Gastrocnemius medialis (tissue), 4 donors: ENCODE results near the gene ANKS4B.

Experiments
- CTCF ChIP-seq, 5 experiments: fragments of 450-650 bp in 3 of 5; fragments of 200-600 bp in 2 of 5; sonication (generic) in 2 of 5; IDR thresholded peaks in 4 of 5; conservative IDR thresholded peaks in 1 of 5; 1 replicate in 4 of 5; 2 replicates in 1 of 5; pipeline ENCODE4 v1.5.1; 2016 to 2019; ENCODE audit warnings: antibody characterized with exemption in 5 of 5, mild to moderate bottlenecking in 3 of 5, moderate library complexity in 3 of 5
- POLR2A ChIP-seq, 2 donors: fragments of 450-650 bp; IDR thresholded peaks; one replicate each; pipeline ENCODE4 v1.6.1; 2017; ENCODE audit warnings: antibody characterized with exemption in 2 of 2, mild to moderate bottlenecking in 2 of 2, moderate library complexity in 2 of 2

DNA sequence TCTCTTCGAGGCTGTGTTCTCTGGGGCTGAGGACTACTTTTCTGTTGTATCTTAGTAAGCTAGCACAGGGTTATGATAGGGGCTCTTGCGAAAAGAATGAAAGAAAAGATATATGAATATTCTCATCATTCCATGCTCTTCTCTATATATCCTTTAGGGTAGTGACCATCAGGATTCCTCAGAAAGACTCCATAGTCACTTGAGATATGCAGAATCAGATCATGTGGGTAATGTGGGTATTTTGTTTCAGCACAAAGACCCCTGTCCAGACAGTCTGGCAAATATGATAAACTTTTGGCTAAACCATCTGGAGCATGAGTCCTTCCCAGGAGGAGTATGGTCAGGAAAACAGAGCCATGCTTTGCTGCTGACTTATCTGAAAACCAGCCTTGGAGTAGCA, 23.1 kb downstream of the ANKS4B start:
- TF ChIP-seq CTCF (IDR thresholded peaks at IDR 0.05 in 4 of 5, conservative IDR thresholded peaks at IDR 0.05 in 1 of 5): no peak
- no peak for TF ChIP-seq POLR2A (IDR thresholded peaks at IDR 0.05)
